ENCODE data around the gene CHAT.

DNA sequence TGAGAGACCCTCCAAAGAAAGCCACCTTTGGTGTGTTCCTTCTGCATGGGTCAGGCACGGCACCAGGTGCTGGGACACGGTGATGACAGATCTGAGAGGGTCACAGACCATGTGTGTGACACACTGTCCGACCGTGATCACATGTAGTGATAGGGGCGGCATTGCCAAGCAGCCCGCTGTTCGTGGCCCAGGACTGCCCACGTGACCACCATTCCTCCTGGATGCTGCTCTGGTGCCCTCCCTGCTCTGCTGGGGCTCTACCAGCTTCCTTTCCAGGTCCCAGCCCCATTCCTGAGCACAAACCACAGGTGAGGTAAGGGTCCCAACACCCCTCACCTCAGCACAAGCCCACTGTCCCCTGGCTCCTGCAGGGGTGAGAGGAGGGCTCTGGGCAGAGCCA is 13.8 kb upstream of the CHAT start:
- TF ChIP-seq TOX (CRISPR knock-in tag; IDR thresholded peaks at IDR 0.05; ENCODE audit: borderline replicate concordance) (no peak), ZNF565 (CRISPR knock-in tag; conservative IDR thresholded peaks at IDR 0.05; ENCODE audit: low read depth) (no peak)

Measured in SK-N-SH treated with all-trans-retinoic acid at 6 μM for 48 hours (cell line).